ENCODE measurements around the gene TSNAX.

GRCh38 chr1:231584921-231585320 lies 56.5 kb downstream of the TSNAX start:
- TF ChIP-seq, protein P1, sequence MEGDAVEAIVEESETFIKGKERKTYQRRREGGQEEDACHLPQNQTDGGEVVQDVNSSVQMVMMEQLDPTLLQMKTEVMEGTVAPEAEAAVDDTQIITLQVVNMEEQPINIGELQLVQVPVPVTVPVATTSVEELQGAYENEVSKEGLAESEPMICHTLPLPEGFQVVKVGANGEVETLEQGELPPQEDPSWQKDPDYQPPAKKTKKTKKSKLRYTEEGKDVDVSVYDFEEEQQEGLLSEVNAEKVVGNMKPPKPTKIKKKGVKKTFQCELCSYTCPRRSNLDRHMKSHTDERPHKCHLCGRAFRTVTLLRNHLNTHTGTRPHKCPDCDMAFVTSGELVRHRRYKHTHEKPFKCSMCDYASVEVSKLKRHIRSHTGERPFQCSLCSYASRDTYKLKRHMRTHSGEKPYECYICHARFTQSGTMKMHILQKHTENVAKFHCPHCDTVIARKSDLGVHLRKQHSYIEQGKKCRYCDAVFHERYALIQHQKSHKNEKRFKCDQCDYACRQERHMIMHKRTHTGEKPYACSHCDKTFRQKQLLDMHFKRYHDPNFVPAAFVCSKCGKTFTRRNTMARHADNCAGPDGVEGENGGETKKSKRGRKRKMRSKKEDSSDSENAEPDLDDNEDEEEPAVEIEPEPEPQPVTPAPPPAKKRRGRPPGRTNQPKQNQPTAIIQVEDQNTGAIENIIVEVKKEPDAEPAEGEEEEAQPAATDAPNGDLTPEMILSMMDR (conservative IDR thresholded peaks at IDR 0.05), result no peak
- TF ChIP-seq ZFX (IDR thresholded peaks at IDR 0.05), result no peak
